ENCODE data around the gene SPPL2B.
"Not testable (repeated sequence)": the region's sequence is repeated elsewhere in the genome, so short reads cannot be mapped to it uniquely, and the experiment has no call there.

The SPPL2B gene

DNA sequence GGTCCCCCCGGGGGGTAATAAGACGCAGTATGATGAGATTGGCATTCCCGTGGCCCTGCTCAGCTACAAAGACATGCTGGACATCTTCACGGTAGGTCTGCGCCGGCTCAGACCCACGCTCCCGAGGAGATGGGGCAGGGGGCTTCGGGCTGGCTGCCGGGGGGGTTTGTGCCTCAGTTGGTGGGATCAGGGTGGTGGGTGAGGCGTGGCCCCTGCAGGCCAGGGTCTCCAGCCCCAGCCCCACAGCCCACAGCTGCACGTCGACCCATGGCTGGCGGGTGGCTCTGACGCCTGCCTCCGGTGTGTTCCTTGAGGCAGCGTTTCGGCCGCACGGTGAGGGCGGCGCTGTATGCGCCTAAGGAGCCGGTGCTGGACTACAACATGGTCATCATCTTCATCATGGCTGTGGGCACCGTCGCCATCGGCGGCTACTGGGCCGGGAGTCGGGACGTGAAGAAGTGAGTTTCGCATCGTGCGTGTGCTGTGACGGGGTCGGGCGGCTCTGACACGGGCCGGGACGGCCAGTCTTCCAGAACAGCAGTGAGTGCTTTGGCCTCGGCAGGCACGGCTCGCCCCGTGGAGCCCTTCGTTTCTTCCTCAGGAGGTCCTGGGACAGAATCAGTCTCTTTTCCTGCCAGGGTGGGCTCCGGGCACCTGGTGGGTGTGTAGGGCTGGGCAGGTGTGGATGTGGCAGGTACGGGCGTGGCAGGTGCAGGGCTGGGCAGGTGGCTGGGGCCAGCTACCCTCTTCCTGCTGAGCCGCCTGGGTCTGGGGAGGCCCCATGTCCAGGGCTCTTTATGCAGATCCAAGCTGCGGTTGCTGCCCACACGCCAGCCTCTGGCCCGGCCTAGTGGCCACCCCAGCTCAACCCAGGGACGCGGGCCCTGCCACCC is 10.5 kb downstream of the SPPL2B start:
- DNase-seq = no peak

GRCh38 chr19:2339644-2340310 is 11.3 kb downstream of the SPPL2B start:
- no peak for DNase-seq

DNA sequence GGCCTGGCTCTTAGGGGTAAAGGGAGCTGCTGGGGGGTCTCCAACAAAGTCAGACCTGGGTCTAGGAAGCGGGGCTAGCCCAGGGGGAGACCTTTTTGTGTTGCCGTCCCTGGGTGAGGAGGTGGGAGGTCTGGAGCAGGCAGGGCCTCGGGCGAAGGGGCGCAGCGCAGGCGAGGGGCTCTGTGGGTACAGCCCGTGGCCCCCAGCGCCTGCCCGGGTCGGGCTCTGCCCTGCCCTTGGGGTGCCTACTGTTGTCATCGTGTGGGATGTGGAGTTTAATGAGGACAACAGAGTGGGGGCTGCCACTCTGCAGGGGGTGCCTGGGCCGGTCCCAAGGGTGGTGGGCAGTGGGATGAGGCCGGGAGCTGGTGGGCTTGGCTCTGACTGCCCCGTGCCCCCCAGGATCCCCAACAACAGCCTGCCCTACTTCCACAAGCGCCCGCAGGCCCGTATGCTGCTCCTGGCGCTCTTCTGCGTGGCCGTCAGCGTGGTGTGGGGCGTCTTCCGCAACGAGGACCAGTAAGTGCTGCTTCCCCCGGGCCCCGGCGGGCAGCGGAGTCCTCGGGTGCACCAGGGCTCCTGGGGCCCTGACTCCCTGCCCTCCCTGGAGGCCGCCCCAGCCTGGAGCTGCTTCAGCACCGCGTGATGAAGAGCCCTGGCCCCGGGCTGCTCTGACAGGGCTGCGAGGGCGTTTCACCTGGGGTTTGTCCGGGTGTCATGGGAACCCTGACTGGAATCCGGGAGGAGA is 12.2 kb downstream of the SPPL2B start:
- no peak for DNase-seq

DNA sequence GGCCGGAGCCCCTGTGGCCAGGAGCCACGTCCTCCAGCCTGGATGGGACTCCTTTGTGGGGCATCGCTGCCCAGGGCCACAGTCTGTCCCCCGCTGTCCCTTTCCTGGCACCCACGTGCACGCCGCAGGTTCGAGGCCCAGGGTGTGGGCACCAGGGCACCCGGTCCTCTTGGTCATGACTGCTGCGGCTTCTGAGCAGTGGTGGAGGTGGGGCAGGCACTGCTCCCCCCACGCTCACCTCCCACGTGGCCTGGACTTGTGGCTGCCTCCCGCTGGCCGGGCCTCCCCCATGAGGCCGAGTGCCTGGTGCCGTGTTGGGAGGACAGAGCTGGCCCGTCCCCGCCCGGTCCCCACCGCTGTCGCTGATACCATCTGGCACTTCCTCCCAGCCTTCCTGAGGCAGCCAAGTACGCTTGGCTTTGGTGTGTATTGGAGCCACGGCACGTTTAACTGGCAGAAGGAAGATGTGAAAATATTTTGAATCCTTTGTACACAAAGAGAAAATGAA is 12.8 kb downstream of the SPPL2B start:
- no peak for DNase-seq

GRCh38 chr19:2341982-2342381 is 13.5 kb downstream of the SPPL2B start:
- no peak for DNase-seq

DNA sequence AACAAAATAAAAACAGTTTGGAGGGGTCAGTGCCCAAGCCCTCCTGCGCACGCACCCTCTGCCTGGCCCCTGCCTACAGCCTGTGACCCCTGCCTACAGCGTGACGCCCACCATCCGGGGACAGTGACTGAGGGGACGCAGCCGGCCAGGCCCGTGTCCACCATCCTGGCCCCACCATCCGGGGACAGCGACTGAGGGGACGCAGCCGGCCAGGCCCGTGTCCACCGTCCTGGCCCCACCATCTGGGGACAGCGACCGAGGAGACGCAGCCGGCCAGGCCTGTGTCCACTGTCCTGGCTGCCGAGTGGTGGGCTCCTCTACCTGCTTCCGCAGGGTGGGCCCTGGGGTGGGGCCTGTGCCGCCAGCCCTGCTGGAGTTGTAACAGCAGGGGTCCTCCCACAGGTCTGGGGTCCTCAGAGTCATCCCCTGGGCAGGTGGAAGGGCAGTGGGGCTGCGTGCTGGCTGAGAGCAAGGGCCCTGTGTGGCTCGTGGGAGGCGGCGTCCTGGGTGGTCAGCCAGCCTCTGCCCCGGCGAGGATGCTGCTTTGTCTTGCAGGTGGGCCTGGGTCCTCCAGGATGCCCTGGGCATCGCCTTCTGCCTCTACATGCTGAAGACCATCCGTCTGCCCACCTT is 14.3 kb downstream of the SPPL2B start:
- DNase-seq = no peak

DNA sequence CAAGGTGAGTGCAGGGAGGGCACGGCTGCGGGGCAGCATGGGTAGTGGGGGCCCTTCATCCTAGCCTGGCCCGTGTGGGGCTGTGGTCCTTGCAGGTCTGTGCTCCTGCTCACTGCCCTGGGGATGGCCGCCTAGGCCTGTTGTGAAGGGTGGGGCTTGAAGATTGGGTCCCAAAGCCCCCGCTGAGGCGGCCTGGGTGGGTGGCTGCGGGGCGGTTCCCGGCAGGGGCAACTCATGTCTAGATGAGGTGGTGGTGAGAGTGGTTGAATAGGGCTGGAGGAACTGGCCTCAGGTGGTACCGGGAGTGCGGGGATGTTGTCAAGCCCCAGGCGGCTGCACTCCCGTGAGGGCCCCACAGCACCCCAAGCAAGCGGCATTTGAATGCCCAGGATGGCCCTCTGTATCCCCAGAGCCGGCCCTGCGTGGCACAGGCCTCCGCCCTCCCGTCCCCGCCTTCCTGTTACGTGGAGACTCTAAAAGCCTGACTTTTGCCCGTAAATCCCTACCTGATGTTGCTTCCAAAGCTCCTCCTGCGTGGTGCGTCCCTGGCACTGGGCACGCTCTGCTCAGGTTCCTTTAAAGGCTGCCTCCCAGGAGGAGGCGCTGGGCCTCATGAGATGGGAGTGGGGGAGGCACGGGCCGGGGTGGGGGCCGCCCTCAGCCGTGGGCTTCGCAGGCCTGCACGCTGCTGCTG is 15.0 kb downstream of the SPPL2B start:
- DNase-seq = no peak

- no peak for DNase-seq
Measured at GRCh38 chr19:2344381-2344870, 15.9 kb downstream of the SPPL2B start.

DNA sequence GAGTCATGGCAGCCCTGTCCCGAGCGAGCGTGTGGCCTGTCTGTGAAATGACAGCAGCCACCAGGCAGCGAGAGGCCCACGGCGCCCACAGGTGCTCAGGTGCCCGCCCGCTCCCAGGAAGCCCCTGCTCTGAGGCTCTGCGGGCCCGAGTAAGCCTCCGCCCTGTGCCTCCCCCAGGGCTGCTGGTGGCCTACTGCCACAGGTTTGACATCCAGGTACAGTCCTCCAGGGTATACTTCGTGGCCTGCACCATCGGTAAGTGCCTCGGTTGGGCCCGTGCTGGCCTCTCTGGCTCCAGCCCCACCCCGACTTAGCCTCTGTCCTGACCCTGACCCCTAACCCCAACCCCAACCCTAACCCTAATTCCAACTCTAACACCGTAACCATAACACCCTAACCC is 16.6 kb downstream of the SPPL2B start:
- DNase-seq = no peak

DNA sequence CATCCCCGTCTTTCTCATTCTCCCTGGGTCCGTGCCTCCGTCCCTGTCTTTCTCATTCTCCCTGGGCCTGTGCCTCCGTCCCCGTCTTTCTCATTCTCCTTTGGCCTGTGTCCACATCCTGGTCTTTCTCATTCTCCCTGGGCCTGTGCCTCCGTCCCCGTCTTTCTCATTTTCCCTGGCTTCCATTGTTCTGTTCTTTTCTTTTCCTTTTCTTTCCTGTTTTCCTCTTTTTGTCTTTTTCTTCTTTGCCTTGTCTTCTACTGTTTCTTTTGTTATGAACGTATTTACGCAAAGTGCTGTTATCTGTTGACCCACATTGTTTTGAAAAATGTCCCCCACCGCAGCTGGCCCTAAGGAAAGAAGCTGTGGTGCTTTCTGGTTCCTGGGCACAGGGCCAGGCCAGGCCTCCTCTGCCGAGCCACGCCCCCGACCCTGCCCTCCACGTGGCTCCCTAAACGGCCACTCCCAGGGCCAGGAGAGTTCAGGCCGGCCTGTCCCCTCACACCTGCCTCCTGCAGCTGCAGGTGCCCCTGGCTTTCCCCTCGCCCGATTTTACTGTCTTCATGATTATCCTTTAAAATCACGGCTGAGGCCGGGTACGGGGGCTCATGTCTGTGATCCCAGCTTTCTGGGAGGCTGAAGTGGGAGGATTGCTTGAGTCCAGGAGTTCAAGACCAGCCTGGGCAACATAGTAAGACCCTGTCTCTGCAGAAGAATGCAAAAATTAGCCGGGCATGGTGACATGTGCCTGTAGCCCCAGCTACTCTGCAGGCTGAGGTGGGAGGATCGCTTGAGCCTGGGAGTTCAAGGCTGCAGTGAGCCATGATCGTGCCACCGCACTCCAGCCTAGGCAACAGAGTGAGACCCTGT is 17.5 kb downstream of the SPPL2B start:
- no peak for DNase-seq

- not testable (repeated sequence) for DNase-seq
Measured at GRCh38 chr19:2349818-2350217, 21.3 kb downstream of the SPPL2B start.

- DNase-seq = no peak
Measured at GRCh38 chr19:2350656-2351055, 22.2 kb downstream of the SPPL2B start.

DNA sequence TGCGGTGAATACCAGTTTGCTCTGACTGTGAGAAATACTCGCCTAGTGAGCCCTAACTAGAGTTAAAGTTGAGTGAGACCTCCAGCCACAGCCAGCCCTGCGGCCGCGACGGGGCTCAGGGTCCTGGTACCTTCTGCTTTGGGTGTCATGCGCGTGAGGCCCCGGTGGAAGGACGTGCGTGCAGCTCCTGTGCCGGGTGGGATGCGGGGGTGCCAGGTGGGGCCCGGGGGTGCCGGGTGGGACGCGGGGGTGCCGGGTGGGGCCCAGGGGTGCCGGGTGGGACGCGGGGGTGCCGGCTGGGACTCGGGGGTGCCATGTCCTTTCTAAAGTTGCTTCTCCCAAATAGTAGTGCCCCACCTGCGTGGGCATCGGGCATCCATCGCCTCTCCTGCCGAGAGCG is 23.1 kb downstream of the SPPL2B start:
- no peak for DNase-seq

GRCh38 chr19:2352121-2352520 is 23.6 kb downstream of the SPPL2B start:
- no peak for DNase-seq

DNA sequence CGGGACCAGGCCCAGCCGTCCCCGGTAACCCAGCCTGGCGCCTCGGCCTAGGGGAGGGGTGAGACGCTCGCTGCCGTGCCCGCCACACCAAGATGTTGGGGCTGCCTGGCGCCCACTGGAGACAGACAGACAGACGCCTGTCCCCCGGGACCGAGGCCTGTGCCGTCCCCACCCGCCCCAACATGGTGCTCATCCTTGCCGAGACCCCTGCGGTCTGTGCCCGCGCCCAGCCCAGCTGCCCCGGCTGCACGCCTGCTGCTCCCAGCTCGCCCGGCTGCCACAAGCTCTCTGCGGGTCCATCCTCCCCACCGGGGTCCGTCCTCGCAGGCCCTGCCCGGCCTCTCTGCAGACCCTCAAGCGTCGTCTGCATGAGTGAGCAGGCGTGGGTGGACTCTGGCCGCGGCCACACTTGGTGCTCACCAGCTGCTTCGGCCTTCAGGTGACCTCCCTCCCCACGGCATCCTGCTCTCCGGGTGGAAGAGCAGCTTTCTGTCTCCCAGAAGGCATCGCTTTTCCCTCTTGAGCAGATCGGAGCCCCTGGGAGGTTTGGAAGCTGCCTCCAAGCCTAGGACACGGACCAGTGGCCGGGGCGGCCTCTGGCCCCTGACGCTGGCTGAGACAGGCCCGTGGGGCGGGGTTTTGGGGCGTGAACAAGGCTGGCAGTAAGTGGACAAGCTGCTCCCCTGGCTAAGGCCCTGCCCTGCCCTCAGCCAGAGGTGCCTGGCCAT is 24.8 kb downstream of the SPPL2B start:
- no peak for DNase-seq

DNA sequence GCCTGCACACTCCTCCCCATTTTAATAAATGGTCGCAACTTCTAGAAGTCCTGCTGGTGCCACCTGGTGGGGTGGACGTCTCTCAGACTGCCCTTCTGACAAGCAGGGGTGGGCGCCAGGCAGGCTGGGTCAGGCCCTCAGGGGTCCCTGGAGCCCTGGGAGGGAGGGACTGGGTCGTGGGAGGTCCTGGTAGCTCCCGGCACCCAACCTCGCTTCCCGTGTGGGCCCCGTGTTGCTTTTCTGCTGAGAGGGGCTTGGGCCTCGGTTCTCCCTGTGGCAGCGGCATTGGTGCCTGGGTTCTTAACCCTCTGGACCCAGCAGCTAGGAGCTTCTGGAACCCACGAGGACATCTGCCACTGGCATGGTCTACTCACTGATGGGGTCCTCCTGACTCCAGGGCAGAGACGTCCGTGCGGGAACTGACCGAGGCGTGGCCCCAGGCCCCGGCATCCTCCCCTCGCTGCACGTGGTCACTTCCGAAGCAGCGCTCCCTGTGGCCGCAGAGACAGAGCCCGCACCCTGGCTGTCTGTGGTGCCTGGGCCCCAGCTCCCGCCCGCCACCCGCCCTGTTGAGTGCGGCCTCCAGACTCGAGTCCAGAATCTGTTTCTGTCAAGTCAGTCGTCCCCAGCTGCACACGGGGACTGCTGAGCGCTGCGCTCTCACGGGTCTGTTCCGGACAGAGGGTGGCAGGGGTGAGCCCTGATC is 25.6 kb downstream of the SPPL2B start:
- DNase-seq = no peak

DNA sequence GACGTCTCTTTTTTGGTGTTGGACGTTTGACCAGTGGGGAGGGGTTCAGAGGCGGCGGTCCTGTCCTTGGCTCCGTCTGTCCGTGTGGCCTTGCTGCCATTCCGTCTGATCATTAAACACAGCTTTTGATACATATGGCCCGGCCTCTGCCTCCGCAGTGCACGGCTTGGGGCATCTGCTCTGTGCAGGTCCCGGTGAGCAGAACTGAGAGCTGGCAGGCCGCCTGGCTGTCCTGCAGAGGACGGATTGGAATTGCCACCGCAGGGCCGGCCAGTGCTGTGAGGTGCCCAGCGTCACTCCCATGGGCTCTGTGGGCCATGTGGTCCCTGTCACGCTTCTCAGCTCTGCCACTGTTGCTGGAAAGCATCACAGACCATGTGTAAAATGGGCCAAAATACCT is 26.2 kb downstream of the SPPL2B start:
- DNase-seq = no peak

GRCh38 chr19:2355168-2356035 is 26.9 kb downstream of the SPPL2B start:
- no peak for DNase-seq

Measured in NCI-H526 (cell line).